Dermis microvascular lymphatic vessel endothelial cell (primary cell): ENCODE measurements around the gene ZNF625. TPM values are rescaled to one million over a fixed set of nuclear protein-coding genes. Genes with fewer than 3 reads are reported as not detected.
A peak's percentile ranks its signal among the peaks of the same experiment; 100 is the strongest.
"Not testable (repeated sequence)": the region's sequence is repeated elsewhere in the genome, so short reads cannot be mapped to it uniquely, and the experiment has no call there.

Source experiments
- DNase-seq, 2 donors: peaks; one replicate each; pipeline versions ENCODE4 v3.0.0 to v3.0.0-alpha.2; 2010; ENCODE audit warnings: low read depth in 2 of 2
- total RNA-seq: library from RNA; depleted of rRNA; stranded (reverse); fragments of >200 nt; gene quantifications from 2 replicates; pipeline ENCODE4 v1.2.1, GENCODE V29; 2014

The ZNF625 gene
- total RNA-seq, 1 donor from 2014 or later = 8.3 TPM

GRCh38 chr19:12139269-12139668 is 17.3 kb downstream of the ZNF625 start:
- DNase-seq = no peak

GRCh38 chr19:12137221-12137940 is 19.2 kb downstream of the ZNF625 start:
- peak in 1 of 2 donors; percentile 9 for DNase-seq

GRCh38 chr19:12133069-12133468 is 23.5 kb downstream of the ZNF625 start:
- no peak for DNase-seq

GRCh38 chr19:12126707-12127106 is 29.8 kb downstream of the ZNF625 start:
- peak in 1 of 2 donors; percentile 33 for DNase-seq

GRCh38 chr19:12117201-12117970 is 39.1 kb downstream of the ZNF625 start:
- DNase-seq = no peak

- DNase-seq = no peak
These were observed 43.4 kb downstream of the ZNF625 start for GRCh38 chr19:12113121-12113520.

- no peak for DNase-seq
These were observed 43.8 kb downstream of the ZNF625 start for GRCh38 chr19:12112701-12113100.

GRCh38 chr19:12111943-12112637 is 44.4 kb downstream of the ZNF625 start:
- DNase-seq = no peak

- DNase-seq = no peak
These were observed 45.4 kb downstream of the ZNF625 start for GRCh38 chr19:12111176-12111575.

GRCh38 chr19:12103909-12104308 is 52.6 kb downstream of the ZNF625 start:
- not testable (repeated sequence) for DNase-seq

GRCh38 chr19:12098040-12098439 is 58.5 kb downstream of the ZNF625 start:
- DNase-seq = no peak

GRCh38 chr19:12095111-12095790 is 61.3 kb downstream of the ZNF625 start:
- DNase-seq = no peak

Other genes with a start within 250 kb of the ZNF625 start
- 4.0 and 5.9 TPM in 2 replicates for gene ZNF700, start 231.6 kb downstream of the ZNF625 start, total RNA-seq
- 1.2 and 1.6 TPM in 2 replicates for gene ZNF763, start 191.7 kb downstream of the ZNF625 start, total RNA-seq
- 1.2 and 2.0 TPM in 2 replicates for gene ZNF433, start 121.1 kb downstream of the ZNF625 start, total RNA-seq
- gene ZNF878, start 103.8 kb downstream of the ZNF625 start, total RNA-seq = 0.13 and 0.26 TPM in 2 replicates
- 2.2 and 3.0 TPM in 2 replicates for gene ZNF844, start 92.0 kb downstream of the ZNF625 start, total RNA-seq
- 2.4 and 2.8 TPM in 2 replicates for gene ZNF20, start 16.4 kb downstream of the ZNF625 start, total RNA-seq
- 3.7 and 5.1 TPM in 2 replicates for gene ZNF136, start 6.4 kb upstream of the ZNF625 start, total RNA-seq
- 3.9 and 4.8 TPM in 2 replicates for gene ZNF44, start 138.1 kb upstream of the ZNF625 start, total RNA-seq
- 1.9 and 2.5 TPM in 2 replicates for gene ZNF563, start 176.9 kb upstream of the ZNF625 start, total RNA-seq
- 1.3 and 1.4 TPM in 2 replicates for gene ZNF442, start 208.9 kb upstream of the ZNF625 start, total RNA-seq
- gene ZNF799, start 244.5 kb upstream of the ZNF625 start, total RNA-seq = 4.6 and 6.6 TPM in 2 replicates